ENCODE measurements around the gene PDE1C.

Gene PDE1C

GRCh38 chr7:32030904-32031692 is 39.1 kb downstream of the PDE1C start:
- TF ChIP-seq FOXP2 (optimal IDR thresholded peaks at IDR 0.05; ENCODE audit: borderline replicate concordance, extremely low read depth, extremely low read length, insufficient read depth) (no peak), TAF1 (IDR thresholded peaks at IDR 0.05; ENCODE audit: borderline replicate concordance, insufficient read depth, low read length) (no peak), SIN3A (IDR thresholded peaks at IDR 0.05; ENCODE audit: borderline replicate concordance, insufficient read depth, low read length) (no peak), POLR2AphosphoS5 (IDR thresholded peaks at IDR 0.05; ENCODE audit: low read depth, low read length) (no peak), REST (IDR thresholded peaks at IDR 0.05; ENCODE audit: insufficient read depth in 1 of 2, low read depth in 2 of 2, low read length in 2 of 2) (no peak)

- no peak for TF ChIP-seq TAF1 (IDR thresholded peaks at IDR 0.05; ENCODE audit: borderline replicate concordance, insufficient read depth, low read length)
Measured at GRCh38 chr7:32026083-32026425, 44.2 kb downstream of the PDE1C start.

GRCh38 chr7:32025381-32026082 is 44.7 kb downstream of the PDE1C start:
- TF ChIP-seq SIN3A (IDR thresholded peaks at IDR 0.05; ENCODE audit: borderline replicate concordance, insufficient read depth, low read length) (no peak), REST (IDR thresholded peaks at IDR 0.05; ENCODE audit: insufficient read depth in 1 of 2, low read depth in 2 of 2, low read length in 2 of 2) (no peak), TAF1 (IDR thresholded peaks at IDR 0.05; ENCODE audit: borderline replicate concordance, insufficient read depth, low read length) (no peak), POLR2AphosphoS5 (IDR thresholded peaks at IDR 0.05; ENCODE audit: low read depth, low read length) (no peak), FOXP2 (optimal IDR thresholded peaks at IDR 0.05; ENCODE audit: borderline replicate concordance, extremely low read depth, extremely low read length, insufficient read depth) (no peak)

- TF ChIP-seq TAF1 (IDR thresholded peaks at IDR 0.05; ENCODE audit: borderline replicate concordance, insufficient read depth, low read length) (no peak), POLR2AphosphoS5 (IDR thresholded peaks at IDR 0.05; ENCODE audit: low read depth, low read length) (no peak), REST (IDR thresholded peaks at IDR 0.05; ENCODE audit: insufficient read depth in 1 of 2, low read depth in 2 of 2, low read length in 2 of 2) (no peak)
Measured at GRCh38 chr7:32023376-32023775, 46.8 kb downstream of the PDE1C start.

GRCh38 chr7:32022966-32023365 is 47.2 kb downstream of the PDE1C start:
- TF ChIP-seq FOXP2 (optimal IDR thresholded peaks at IDR 0.05; ENCODE audit: borderline replicate concordance, extremely low read depth, extremely low read length, insufficient read depth), result no peak
- TF ChIP-seq POLR2AphosphoS5 (IDR thresholded peaks at IDR 0.05; ENCODE audit: low read depth, low read length), result no peak
- TF ChIP-seq SIN3A (IDR thresholded peaks at IDR 0.05; ENCODE audit: borderline replicate concordance, insufficient read depth, low read length), result no peak
- no peak for TF ChIP-seq TAF1 (IDR thresholded peaks at IDR 0.05; ENCODE audit: borderline replicate concordance, insufficient read depth, low read length)

GRCh38 chr7:32020551-32021159 is 49.6 kb downstream of the PDE1C start:
- no peak for TF ChIP-seq POLR2AphosphoS5 (IDR thresholded peaks at IDR 0.05; ENCODE audit: low read depth, low read length)
- no peak for TF ChIP-seq REST (IDR thresholded peaks at IDR 0.05; ENCODE audit: insufficient read depth in 1 of 2, low read depth in 2 of 2, low read length in 2 of 2)
- TF ChIP-seq SIN3A (IDR thresholded peaks at IDR 0.05; ENCODE audit: borderline replicate concordance, insufficient read depth, low read length), result no peak
- TF ChIP-seq FOXP2 (optimal IDR thresholded peaks at IDR 0.05; ENCODE audit: borderline replicate concordance, extremely low read depth, extremely low read length, insufficient read depth), result no peak
- no peak for TF ChIP-seq TAF1 (IDR thresholded peaks at IDR 0.05; ENCODE audit: borderline replicate concordance, insufficient read depth, low read length)
